Measurements from ENCODE around the gene CCR5AS.

DNA sequence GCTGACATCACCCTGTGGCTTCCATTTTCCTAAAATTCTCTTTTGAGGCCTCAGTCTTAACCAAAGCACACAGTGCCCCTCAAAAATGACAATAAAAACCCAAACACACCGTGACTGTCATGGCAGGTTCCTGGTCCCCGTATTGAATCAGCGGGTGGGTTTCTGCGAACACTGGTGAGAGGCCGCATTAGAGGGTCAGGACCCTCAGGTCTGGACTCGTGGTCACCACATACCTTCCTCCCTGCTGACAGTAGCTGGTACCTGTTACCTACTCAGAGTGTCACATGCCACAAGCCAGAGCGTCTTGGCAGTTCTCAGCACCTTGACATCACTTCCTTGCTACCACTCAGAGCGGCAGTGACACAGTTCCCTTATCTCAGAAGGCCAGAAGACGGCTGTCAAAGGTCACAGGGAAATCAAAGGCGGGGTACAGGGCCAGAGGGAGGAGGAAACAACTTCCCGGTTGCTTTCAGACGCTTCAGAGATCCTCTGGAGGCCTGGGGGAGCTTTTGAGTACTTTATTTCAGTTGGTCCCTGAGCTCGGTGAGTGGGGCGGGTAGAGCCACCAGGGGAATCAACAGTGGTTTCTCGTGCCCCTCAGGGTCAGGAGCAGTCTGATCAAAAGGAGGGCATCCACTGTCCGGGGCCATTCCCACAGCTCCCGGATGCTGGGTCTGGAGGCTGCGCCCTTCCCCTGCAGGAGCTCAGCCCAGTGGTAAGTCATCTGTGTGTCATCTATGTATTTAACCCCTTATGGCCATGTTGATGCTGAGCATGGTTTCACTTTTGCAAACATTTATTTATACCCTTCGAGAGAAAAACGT is at the start of gene CCR5AS, which contains the start of gene CCRL2:
- TF ChIP-seq, protein P1, sequence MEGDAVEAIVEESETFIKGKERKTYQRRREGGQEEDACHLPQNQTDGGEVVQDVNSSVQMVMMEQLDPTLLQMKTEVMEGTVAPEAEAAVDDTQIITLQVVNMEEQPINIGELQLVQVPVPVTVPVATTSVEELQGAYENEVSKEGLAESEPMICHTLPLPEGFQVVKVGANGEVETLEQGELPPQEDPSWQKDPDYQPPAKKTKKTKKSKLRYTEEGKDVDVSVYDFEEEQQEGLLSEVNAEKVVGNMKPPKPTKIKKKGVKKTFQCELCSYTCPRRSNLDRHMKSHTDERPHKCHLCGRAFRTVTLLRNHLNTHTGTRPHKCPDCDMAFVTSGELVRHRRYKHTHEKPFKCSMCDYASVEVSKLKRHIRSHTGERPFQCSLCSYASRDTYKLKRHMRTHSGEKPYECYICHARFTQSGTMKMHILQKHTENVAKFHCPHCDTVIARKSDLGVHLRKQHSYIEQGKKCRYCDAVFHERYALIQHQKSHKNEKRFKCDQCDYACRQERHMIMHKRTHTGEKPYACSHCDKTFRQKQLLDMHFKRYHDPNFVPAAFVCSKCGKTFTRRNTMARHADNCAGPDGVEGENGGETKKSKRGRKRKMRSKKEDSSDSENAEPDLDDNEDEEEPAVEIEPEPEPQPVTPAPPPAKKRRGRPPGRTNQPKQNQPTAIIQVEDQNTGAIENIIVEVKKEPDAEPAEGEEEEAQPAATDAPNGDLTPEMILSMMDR (IDR thresholded peaks at IDR 0.05; ENCODE audit: poor library complexity, severe bottlenecking): no peak
- TF ChIP-seq EP300 (conservative IDR thresholded peaks at IDR 0.05; ENCODE audit: poor library complexity, severe bottlenecking) (no peak), TAF1 (IDR thresholded peaks at IDR 0.05; ENCODE audit: low read depth) (no peak), SMC3 (conservative IDR thresholded peaks at IDR 0.05; ENCODE audit: poor library complexity) (no peak), EZH2 (IDR thresholded peaks at IDR 0.05; ENCODE audit: borderline replicate concordance, insufficient read depth, low read length, poor library complexity, severe bottlenecking) (no peak), POLR2AphosphoS5 (IDR thresholded peaks at IDR 0.05) (no peak)
- TF ChIP-seq, protein P2, sequence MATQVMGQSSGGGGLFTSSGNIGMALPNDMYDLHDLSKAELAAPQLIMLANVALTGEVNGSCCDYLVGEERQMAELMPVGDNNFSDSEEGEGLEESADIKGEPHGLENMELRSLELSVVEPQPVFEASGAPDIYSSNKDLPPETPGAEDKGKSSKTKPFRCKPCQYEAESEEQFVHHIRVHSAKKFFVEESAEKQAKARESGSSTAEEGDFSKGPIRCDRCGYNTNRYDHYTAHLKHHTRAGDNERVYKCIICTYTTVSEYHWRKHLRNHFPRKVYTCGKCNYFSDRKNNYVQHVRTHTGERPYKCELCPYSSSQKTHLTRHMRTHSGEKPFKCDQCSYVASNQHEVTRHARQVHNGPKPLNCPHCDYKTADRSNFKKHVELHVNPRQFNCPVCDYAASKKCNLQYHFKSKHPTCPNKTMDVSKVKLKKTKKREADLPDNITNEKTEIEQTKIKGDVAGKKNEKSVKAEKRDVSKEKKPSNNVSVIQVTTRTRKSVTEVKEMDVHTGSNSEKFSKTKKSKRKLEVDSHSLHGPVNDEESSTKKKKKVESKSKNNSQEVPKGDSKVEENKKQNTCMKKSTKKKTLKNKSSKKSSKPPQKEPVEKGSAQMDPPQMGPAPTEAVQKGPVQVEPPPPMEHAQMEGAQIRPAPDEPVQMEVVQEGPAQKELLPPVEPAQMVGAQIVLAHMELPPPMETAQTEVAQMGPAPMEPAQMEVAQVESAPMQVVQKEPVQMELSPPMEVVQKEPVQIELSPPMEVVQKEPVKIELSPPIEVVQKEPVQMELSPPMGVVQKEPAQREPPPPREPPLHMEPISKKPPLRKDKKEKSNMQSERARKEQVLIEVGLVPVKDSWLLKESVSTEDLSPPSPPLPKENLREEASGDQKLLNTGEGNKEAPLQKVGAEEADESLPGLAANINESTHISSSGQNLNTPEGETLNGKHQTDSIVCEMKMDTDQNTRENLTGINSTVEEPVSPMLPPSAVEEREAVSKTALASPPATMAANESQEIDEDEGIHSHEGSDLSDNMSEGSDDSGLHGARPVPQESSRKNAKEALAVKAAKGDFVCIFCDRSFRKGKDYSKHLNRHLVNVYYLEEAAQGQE (IDR thresholded peaks at IDR 0.05; ENCODE audit: borderline replicate concordance): no peak
